Measurements from ENCODE around the gene ZNF396.

DNA sequence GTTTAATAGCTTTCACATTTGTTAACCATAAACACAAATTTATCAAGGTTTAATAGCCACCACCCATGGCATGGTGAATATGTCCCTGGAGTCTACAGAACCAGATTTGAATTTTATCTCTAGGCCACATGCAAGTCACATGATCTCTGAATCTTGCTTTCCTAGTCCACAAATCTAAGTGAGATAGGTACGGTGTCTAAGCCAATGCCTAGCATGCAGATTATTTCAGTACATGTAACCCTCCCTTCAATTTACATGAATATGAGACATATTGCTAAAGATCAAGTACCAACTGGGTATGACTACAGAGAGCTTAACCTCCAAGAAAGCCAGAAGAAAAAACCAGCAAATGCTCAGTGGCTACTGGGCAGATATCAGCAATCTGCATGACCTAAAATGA is 42.9 kb downstream of the ZNF396 start:
- no peak for TF ChIP-seq RAD21 (IDR thresholded peaks at IDR 0.05; ENCODE audit: low read depth)
- TF ChIP-seq EP300 (IDR thresholded peaks at IDR 0.05; ENCODE audit: borderline replicate concordance), result no peak
- TF ChIP-seq TAF1 (IDR thresholded peaks at IDR 0.05; ENCODE audit: low read depth), result no peak
- TF ChIP-seq YY1 (IDR thresholded peaks at IDR 0.05; ENCODE audit: low read depth), result no peak
- TF ChIP-seq EGR1 (IDR thresholded peaks at IDR 0.05), result no peak
- TF ChIP-seq, protein P1, sequence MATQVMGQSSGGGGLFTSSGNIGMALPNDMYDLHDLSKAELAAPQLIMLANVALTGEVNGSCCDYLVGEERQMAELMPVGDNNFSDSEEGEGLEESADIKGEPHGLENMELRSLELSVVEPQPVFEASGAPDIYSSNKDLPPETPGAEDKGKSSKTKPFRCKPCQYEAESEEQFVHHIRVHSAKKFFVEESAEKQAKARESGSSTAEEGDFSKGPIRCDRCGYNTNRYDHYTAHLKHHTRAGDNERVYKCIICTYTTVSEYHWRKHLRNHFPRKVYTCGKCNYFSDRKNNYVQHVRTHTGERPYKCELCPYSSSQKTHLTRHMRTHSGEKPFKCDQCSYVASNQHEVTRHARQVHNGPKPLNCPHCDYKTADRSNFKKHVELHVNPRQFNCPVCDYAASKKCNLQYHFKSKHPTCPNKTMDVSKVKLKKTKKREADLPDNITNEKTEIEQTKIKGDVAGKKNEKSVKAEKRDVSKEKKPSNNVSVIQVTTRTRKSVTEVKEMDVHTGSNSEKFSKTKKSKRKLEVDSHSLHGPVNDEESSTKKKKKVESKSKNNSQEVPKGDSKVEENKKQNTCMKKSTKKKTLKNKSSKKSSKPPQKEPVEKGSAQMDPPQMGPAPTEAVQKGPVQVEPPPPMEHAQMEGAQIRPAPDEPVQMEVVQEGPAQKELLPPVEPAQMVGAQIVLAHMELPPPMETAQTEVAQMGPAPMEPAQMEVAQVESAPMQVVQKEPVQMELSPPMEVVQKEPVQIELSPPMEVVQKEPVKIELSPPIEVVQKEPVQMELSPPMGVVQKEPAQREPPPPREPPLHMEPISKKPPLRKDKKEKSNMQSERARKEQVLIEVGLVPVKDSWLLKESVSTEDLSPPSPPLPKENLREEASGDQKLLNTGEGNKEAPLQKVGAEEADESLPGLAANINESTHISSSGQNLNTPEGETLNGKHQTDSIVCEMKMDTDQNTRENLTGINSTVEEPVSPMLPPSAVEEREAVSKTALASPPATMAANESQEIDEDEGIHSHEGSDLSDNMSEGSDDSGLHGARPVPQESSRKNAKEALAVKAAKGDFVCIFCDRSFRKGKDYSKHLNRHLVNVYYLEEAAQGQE (IDR thresholded peaks at IDR 0.05; ENCODE audit: low read depth), result no peak
- TF ChIP-seq ZBTB7A (IDR thresholded peaks at IDR 0.05; ENCODE audit: low read depth), result no peak
- no peak for TF ChIP-seq CREB1 (IDR thresholded peaks at IDR 0.05; ENCODE audit: low read depth)
- TF ChIP-seq TCF12 (IDR thresholded peaks at IDR 0.05; ENCODE audit: low read depth), result no peak
- TF ChIP-seq FOXM1 (IDR thresholded peaks at IDR 0.05; ENCODE audit: borderline replicate concordance, low read depth), result no peak
- TF ChIP-seq TEAD4 (IDR thresholded peaks at IDR 0.05), result no peak
- TF ChIP-seq, protein P2, sequence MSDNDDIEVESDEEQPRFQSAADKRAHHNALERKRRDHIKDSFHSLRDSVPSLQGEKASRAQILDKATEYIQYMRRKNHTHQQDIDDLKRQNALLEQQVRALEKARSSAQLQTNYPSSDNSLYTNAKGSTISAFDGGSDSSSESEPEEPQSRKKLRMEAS (IDR thresholded peaks at IDR 0.05), result no peak
- TF ChIP-seq, protein P3, sequence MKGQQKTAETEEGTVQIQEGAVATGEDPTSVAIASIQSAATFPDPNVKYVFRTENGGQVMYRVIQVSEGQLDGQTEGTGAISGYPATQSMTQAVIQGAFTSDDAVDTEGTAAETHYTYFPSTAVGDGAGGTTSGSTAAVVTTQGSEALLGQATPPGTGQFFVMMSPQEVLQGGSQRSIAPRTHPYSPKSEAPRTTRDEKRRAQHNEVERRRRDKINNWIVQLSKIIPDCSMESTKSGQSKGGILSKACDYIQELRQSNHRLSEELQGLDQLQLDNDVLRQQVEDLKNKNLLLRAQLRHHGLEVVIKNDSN (IDR thresholded peaks at IDR 0.05), result no peak
- no peak for TF ChIP-seq CEBPB (IDR thresholded peaks at IDR 0.05)
